Activated naive CD4-positive, alpha-beta T cell treated with anti-CD3 and anti-CD28 coated beads, Interleukin-2, amount 10 ng/mL, durations not matched to agents 5 hours and 36 hours (primary cell): ENCODE data around the gene PLXNA2. TPM values are rescaled to one million over a fixed set of nuclear protein-coding genes. Genes with fewer than 3 reads are reported as not detected.

Source experiments
- total RNA-seq, 2 experiments: library from RNA; stranded (reverse); gene quantifications; one replicate each; pipeline ENCODE4 v1.2.3, GENCODE V29; 2021

Gene PLXNA2, protein sequence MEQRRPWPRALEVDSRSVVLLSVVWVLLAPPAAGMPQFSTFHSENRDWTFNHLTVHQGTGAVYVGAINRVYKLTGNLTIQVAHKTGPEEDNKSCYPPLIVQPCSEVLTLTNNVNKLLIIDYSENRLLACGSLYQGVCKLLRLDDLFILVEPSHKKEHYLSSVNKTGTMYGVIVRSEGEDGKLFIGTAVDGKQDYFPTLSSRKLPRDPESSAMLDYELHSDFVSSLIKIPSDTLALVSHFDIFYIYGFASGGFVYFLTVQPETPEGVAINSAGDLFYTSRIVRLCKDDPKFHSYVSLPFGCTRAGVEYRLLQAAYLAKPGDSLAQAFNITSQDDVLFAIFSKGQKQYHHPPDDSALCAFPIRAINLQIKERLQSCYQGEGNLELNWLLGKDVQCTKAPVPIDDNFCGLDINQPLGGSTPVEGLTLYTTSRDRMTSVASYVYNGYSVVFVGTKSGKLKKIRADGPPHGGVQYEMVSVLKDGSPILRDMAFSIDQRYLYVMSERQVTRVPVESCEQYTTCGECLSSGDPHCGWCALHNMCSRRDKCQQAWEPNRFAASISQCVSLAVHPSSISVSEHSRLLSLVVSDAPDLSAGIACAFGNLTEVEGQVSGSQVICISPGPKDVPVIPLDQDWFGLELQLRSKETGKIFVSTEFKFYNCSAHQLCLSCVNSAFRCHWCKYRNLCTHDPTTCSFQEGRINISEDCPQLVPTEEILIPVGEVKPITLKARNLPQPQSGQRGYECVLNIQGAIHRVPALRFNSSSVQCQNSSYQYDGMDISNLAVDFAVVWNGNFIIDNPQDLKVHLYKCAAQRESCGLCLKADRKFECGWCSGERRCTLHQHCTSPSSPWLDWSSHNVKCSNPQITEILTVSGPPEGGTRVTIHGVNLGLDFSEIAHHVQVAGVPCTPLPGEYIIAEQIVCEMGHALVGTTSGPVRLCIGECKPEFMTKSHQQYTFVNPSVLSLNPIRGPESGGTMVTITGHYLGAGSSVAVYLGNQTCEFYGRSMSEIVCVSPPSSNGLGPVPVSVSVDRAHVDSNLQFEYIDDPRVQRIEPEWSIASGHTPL (N-terminal part only)
- under 1 TPM; 0.36 to 0.43 TPM for total RNA-seq

DNA sequence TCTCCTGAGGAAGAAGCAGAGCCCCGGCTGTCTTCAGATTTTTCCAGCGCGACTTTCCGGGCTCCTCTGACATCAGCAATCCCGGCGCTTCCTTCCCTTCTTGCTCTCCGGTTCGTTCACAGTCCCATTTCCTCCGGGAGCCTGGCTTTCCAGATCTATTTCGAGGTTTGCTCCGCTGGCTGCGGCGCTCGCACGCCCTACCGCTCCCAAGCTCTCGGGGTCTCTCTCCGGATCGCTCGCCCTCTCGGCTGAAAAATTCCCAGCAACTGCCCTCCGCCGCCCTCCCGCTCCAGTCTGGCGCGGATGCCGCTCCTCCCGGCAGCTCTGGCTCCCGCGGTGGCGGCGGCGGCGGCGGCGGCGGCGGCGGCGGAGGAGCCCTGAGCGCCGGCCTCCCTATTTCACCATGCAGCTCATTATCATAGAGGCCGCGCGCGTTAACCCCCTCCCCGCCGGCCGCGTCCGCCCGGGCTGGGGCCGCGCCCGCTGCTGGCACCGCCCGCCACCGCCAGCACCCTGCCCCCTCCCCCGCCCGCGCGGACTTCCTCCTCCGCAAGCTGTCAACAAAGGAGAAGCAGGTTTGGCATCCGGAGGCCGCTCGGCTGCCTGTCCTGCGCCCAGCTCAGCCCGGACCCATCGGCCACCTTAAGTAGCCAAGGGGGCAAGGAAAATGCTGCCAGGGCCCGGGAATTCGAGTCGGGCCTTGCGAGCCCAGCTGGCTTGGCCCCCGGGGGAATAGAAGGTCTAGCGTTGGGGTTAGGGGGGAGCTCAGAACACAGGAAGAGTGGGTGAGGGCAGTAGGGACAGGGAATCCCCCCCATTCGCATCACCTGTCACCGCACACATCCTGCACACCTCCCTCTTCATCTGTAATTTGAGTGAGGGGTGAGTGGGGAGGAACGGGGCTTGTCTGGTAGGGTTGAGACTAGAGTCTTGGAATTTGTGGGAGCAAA is at the start of gene PLXNA2:
PLXNA2 (minus strand) TSS at position 418 of the 950 bp plus-strand sequence. CDS start 26,462 bp downstream, outside the sequence.

